HG02610 (cell line): ENCODE results near the gene ALPK3.
"Not testable (repeated sequence)": the region's sequence is repeated elsewhere in the genome, so short reads cannot be mapped to it uniquely, and the experiment has no call there.

Source experiments
- ATAC-seq: cut with Tn5 transposase; IDR thresholded peaks from one replicate; pipeline ENCODE4 v1.9.1; 2021; ENCODE audit warnings: mild to moderate bottlenecking, moderate library complexity; ENCODE audit not compliant: unreplicated experiment

ALPK3 gene

GRCh38 chr15:84840741-84841429, 23.7 kb downstream of the ALPK3 start:
- ATAC-seq = no peak

GRCh38 chr15:84842781-84843180, 25.6 kb downstream of the ALPK3 start:
- no peak for ATAC-seq

- ATAC-seq = no peak
Measured at GRCh38 chr15:84844964-84845363, 27.8 kb downstream of the ALPK3 start.

GRCh38 chr15:84845631-84846030, 28.5 kb downstream of the ALPK3 start:
- not testable (repeated sequence) for ATAC-seq

GRCh38 chr15:84846269-84846668, 29.1 kb downstream of the ALPK3 start:
- no peak for ATAC-seq

- no peak for ATAC-seq
Measured at GRCh38 chr15:84847382-84847781, 30.2 kb downstream of the ALPK3 start.

- ATAC-seq = no peak
Measured at GRCh38 chr15:84852212-84852611, 35.1 kb downstream of the ALPK3 start.

GRCh38 chr15:84855136-84855535, 38.0 kb downstream of the ALPK3 start:
- no peak for ATAC-seq

GRCh38 chr15:84855765-84856164, 38.6 kb downstream of the ALPK3 start:
- no peak for ATAC-seq

- ATAC-seq = no peak
Measured at GRCh38 chr15:84856731-84857417, 39.7 kb downstream of the ALPK3 start.

- ATAC-seq = no peak
Measured at GRCh38 chr15:84857418-84858004, 40.4 kb downstream of the ALPK3 start.

GRCh38 chr15:84858231-84858630, 41.1 kb downstream of the ALPK3 start:
- no peak for ATAC-seq

GRCh38 chr15:84859144-84859543, 42.0 kb downstream of the ALPK3 start:
- ATAC-seq = no peak

- ATAC-seq = no peak
Measured at GRCh38 chr15:84859651-84860050, 42.5 kb downstream of the ALPK3 start.

- no peak for ATAC-seq
Measured at GRCh38 chr15:84861781-84862180, 44.6 kb downstream of the ALPK3 start.

GRCh38 chr15:84862214-84862975, 45.2 kb downstream of the ALPK3 start:
- no peak for ATAC-seq

GRCh38 chr15:84863565-84864443, 46.6 kb downstream of the ALPK3 start:
- no peak for ATAC-seq

GRCh38 chr15:84864444-84864795, 47.3 kb downstream of the ALPK3 start:
- ATAC-seq = no peak

GRCh38 chr15:84865074-84865569, 48.0 kb downstream of the ALPK3 start:
- ATAC-seq = no peak
